Fibroblast of the aortic adventitia (primary cell): Measurements from ENCODE around the gene NR5A1. TPM values are rescaled to one million over a fixed set of nuclear protein-coding genes. Genes with fewer than 3 reads are reported as not detected.

Experiments
- DNase-seq: peaks from one replicate; pipeline ENCODE4 v3.0.0-alpha.2; 2010; ENCODE audit warnings: low read depth
- H3K4me3 ChIP-seq: 2 replicates; pipeline ENCODE4 v1.5.1; 2011; ENCODE audit warnings: low read depth, mild to moderate bottlenecking, control low read depth, low read length, moderate library complexity
- total RNA-seq: library from RNA; depleted of rRNA; stranded (reverse); fragments of >200 nt; gene quantifications from 2 replicates; pipeline ENCODE4 v1.2.3, GENCODE V29; 2012; ENCODE audit warnings: low replicate concordance
- TF ChIP-seq, protein P1 (sequence below): IDR thresholded peaks from 2 replicates; pipeline ENCODE4 v1.5.1; 2011; ENCODE audit warnings: mild to moderate bottlenecking, low read length, control low read depth, inconsistent platforms; ENCODE audit not compliant: insufficient read depth

The NR5A1 gene
- total RNA-seq, 1 donor: not detected

DNA sequence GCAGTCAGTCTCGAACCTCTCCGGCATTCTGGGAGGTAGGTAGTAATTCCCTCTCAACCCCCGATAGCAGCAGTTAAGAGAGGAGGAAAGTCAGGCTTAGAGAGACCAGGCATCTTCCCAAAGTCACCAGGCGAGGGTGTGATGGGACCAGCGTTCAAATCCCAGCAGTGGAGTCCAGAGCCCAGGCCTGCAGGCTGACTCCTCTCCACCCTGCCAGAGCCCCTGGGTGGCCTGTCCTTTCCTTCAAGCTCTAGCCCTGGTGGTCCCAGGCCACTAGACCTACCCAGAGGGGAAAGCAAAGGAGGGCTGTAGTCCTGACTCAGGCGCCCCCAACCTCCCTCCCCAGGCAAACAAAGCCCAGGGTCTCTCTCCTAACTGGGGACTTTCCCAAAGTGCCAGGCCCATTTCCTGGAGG lies 4.2 kb upstream of the NR5A1 start:
- H3K4me3 ChIP-seq: no peak overlapping the region
- TF ChIP-seq, protein P1, sequence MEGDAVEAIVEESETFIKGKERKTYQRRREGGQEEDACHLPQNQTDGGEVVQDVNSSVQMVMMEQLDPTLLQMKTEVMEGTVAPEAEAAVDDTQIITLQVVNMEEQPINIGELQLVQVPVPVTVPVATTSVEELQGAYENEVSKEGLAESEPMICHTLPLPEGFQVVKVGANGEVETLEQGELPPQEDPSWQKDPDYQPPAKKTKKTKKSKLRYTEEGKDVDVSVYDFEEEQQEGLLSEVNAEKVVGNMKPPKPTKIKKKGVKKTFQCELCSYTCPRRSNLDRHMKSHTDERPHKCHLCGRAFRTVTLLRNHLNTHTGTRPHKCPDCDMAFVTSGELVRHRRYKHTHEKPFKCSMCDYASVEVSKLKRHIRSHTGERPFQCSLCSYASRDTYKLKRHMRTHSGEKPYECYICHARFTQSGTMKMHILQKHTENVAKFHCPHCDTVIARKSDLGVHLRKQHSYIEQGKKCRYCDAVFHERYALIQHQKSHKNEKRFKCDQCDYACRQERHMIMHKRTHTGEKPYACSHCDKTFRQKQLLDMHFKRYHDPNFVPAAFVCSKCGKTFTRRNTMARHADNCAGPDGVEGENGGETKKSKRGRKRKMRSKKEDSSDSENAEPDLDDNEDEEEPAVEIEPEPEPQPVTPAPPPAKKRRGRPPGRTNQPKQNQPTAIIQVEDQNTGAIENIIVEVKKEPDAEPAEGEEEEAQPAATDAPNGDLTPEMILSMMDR: no peak
- no peak for DNase-seq

DNA sequence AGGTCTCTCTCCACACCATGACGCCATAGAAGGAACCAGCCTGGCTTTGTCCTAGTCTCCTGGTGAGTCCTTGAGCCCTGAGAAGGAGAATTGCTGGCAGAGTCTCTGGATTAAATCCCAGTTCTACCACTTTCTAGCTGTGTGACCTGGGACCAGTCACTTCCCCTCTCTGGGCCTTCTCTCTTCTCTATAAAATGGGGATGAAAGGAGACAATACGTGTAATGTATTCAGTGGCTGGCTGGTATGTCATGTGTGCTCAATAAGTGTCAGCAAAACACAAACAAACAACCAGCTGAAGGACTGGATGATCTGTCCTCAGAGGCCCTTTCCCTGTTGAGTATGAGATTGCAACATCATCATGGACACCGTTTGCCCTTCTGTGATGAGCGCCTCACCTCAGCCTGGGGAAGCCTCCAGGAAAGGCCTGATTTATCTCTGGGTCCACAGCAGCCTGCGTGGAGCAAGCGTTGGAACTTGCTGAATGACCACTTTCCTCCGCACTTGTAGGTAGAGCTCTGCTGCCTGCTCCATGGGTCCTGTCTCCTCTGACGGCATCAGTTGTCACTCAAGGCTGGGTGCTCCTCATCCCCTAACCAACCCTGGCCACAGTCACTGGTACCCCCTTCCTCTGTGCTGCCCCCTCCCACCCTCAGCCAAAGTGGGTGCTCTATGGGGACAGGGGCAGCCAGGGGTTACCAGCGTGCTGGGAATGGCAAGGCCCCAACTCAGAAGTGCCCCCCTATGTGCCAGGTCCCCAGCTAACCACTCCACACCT lies 3.6 kb upstream of the NR5A1 start:
- H3K4me3 ChIP-seq: no peak overlapping the region
- DNase-seq: no peak
- TF ChIP-seq, protein P1: no peak

DNA sequence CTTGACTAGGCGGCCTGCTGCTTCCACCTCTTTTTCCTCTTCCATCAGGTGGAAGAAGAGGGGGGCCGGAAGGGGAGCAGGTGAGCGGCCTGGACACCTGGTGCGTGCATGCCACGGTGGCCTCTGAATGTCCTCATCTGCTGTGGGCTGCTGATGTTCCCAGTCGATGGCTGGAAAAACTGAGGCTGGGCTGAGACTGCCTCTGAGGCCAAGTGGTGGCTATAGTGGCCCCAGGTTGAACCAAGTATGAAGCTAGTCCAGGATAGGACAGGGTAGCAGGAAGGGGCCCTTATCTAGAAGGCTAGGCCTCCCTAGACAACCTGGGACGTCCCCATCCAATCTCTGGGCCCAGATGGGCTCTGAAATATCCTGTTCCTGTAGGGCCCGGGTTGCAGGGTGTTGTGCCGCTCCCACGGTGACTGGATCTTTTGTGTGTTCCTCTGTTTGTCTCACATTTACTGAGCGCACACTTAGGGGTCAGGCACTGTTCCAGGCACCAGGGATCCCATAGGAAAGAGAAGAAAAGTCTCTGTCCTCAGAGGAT lies 753 bp upstream of the NR5A1 start:
- DNase-seq: no peak
- H3K4me3 ChIP-seq: no peak overlapping the region
- TF ChIP-seq, protein P1: no peak

DNA sequence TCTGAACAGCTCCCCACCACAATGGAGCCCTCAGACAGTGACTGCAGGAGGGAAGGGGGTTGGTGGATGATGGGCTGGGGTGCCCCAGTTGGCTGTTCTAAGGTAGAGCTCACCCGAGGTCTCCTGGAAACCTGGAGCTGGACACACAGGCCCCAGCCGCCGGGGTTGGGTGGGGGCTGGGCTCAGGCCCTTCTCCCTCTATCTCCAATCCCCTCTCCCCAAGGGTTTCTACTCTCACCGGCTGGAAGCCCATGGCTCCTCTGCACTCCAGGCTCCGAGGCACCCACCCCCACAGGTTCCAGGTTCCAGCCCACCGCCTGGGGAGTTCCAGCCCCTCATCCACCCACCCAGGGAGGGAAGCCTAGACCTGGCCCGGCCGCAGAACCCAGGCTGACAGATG lies 766 bp downstream of the NR5A1 start:
- H3K4me3 ChIP-seq: no peak overlapping the region
- DNase-seq: no peak

DNA sequence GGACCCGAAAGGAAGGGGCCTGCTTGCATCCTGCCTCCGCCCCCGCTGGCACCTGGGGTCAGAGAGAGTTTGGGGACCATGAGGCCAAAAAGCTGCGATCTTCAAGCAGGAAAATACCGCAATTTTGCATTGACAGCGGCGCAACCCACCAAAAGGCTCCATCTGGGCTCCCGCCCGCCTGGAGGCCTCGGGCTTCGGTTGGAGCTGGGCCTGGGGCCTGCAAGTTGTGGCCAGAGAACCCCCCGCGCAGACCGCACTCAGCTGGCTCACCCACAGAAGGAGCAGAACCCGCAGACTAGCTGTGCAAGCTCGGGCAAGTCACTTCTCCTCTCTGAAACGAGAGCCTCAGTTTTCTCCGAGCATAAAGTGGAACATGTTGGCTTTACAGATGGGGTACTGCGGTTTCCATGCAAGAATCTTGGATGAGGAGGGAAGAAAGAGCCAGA lies 1.3 kb downstream of the NR5A1 start:
- TF ChIP-seq, protein P1: no peak
- H3K4me3 ChIP-seq: no peak overlapping the region
- DNase-seq: no peak

More for the DNA sequence above, 766 bp downstream of the NR5A1 start:
- TF ChIP-seq, protein P1: no peak

DNA sequence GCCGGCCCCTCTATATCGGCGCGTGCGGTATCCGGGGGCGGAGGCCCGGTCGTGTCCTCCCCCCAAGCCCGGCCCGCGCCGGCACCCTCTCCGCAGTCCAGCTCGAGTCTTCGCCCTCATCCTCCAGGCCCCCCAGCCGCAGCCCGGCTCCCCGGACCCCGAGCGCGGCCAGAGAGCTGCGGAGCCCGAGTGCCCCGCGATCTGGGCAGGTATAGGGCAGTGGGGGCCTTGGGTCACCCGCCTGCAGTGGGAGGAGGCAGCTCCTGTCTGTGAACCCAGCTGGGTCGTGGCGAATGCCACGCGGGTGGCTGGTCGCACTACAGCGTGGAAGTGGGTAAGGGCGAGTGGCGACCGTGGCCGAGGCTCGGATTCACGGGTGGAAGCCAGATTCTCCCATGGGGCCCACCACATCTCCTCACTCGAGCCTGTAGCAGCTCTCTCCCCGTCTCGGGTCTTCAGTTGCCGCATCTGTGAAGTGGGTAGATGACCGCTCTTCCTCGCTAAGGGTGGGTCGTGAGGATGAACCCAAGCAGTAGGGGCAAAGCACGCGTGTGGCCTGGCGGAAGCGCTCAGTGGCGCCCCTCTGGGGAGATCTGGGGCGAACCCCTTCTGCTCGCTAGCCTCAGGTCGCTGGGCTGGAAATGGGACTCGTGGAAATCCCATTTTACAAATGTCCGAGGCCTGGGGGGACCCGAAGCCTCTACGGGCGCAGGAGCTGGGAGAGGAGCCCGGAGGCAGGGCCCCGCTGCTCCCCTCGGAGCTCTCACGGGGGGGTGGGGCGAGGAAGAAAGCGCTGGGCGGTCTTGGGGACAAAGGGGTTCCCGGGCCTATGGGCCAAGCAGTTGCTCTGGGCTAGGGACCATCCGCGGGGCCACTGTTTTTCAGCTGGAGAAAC lies 1.9 kb downstream of the NR5A1 start:
- DNase-seq: no peak
- TF ChIP-seq, protein P1: no peak
- no peak overlapping the region for H3K4me3 ChIP-seq
